T-helper 2 cell treated with Interferon-gamma antibody and Interleukin-4, amounts not matched to agents 5 μg/mL and 100 μg/mL, for 36 hours (primary cell): ENCODE data around the gene NADSYN1.

ENCODE experiments used
- DNase-seq: peaks from one replicate; pipeline ENCODE4 v3.0.0; 2021; ENCODE audit warnings: low spot score
- H3K27ac Mint-ChIP-seq: one replicate; pipeline ENCODE4 v1.8.0; 2021; ENCODE audit warnings: mild to moderate bottlenecking, mixed read lengths
- H3K27me3 Mint-ChIP-seq: one replicate; pipeline ENCODE4 v1.8.0; 2021; ENCODE audit warnings: low read depth, mixed read lengths
- H3K36me3 Mint-ChIP-seq: one replicate; pipeline ENCODE4 v1.8.0; 2021; ENCODE audit warnings: low read depth, mixed read lengths
- H3K4me1 Mint-ChIP-seq: one replicate; pipeline ENCODE4 v1.8.0; 2021; ENCODE audit warnings: low read depth, mixed read lengths
- H3K4me3 Mint-ChIP-seq: one replicate; pipeline ENCODE4 v1.8.0; 2022; ENCODE audit warnings: mild to moderate bottlenecking, moderate library complexity, mixed read lengths
- H3K9me3 Mint-ChIP-seq: one replicate; pipeline ENCODE4 v1.8.0; 2021; ENCODE audit warnings: mixed read lengths

The NADSYN1 gene

GRCh38 chr11:71548120-71548519 lies 95.1 kb downstream of the NADSYN1 start, which contains the start of gene KRTAP5-9:
Gene KRTAP5-9, plus strand, starts transcription at chr11:71548420. Its CDS starts 238 bp downstream, at chr11:71548658.
- Mint-ChIP-seq H3K4me3 (no peak within 1 kb of the TSS), H3K36me3 (no peaks in the 10 kb centered on the region), H3K4me1 (no peaks in the 10 kb centered on the region), H3K27me3 (peaks cover 15% of the 10 kb centered on the region), H3K27ac (no peak within 1 kb of the TSS), H3K9me3 (no peaks in the 10 kb centered on the region)
- DNase-seq, result no peak

GRCh38 chr11:71548716-71549151 lies 95.7 kb downstream of the NADSYN1 start:
- DNase-seq, result no peak
- Mint-ChIP-seq H3K4me3 (no peak overlapping the region), H3K27ac (no peak overlapping the region), H3K27me3 (peaks cover 15% of the 10 kb centered on the region), H3K4me1 (no peaks in the 10 kb centered on the region), H3K9me3 (no peaks in the 10 kb centered on the region), H3K36me3 (no peaks in the 10 kb centered on the region)
